Breast epithelium (tissue), 4 donors: ENCODE measurements around the gene SPINT1. TPM values are rescaled to one million over a fixed set of nuclear protein-coding genes. Genes with fewer than 3 reads are reported as not detected.

ENCODE experiments used
- DNase-seq, 2 donors: peaks; one replicate each; pipeline ENCODE4 v3.0.0-alpha.2; 2019; ENCODE audit warnings: low spot score in 2 of 2
- H3K27ac ChIP-seq, 2 donors: fragments of 200-600 bp; sonication (generic) in 1 of 2; one replicate each; pipeline ENCODE4 v1.5.1; 2016 to 2019; ENCODE audit warnings: mild to moderate bottlenecking in 1 of 2
- H3K27me3 ChIP-seq, 2 donors: fragments of 200-600 bp; sonication (generic) in 1 of 2; one replicate each; pipeline versions ENCODE4 v1.5.1 to v1.6.0; 2017 to 2019; ENCODE audit warnings: control low read depth in 1 of 2, mild to moderate bottlenecking in 1 of 2
- H3K36me3 ChIP-seq: fragments of 200-600 bp; one replicate; pipeline ENCODE4 v1.5.1; 2019
- H3K4me1 ChIP-seq, 2 donors: fragments of 200-600 bp; sonication (generic); one replicate each; pipeline ENCODE4 v1.5.1; 2016 to 2019; ENCODE audit warnings: control low read depth in 1 of 2
- H3K4me3 ChIP-seq, 3 donors: fragments of 200-600 bp; sonication (generic); 1 replicate in 2 of 3; 2 replicates in 1 of 3; pipeline ENCODE4 v1.5.1; 2016 to 2019; ENCODE audit warnings: mild to moderate bottlenecking in 3 of 3, moderate library complexity in 2 of 3
- H3K9me3 ChIP-seq, 2 donors: fragments of 200-600 bp; sonication (generic) in 1 of 2; one replicate each; pipeline ENCODE4 v1.5.1; 2016 to 2019; ENCODE audit warnings: control low read depth in 1 of 2
- POLR2A ChIP-seq: fragments of 450-650 bp; IDR thresholded peaks from one replicate; pipeline ENCODE4 v1.6.1; 2016; ENCODE audit warnings: antibody characterized with exemption, mild to moderate bottlenecking, moderate library complexity
- POLR2AphosphoS5 ChIP-seq, 3 donors: sonication (generic); formaldehyde crosslinking; IDR thresholded peaks; one replicate each; pipeline ENCODE4 v1.6.1; 2017; ENCODE audit warnings: antibody characterized with exemption in 3 of 3
- intact Hi-C: fragments of 100-400 bp; cut with DNase I; formaldehyde crosslinking; loops from one replicate; pipeline ENCODE4 v1.15.1; 2023; ENCODE audit warnings: low total_unique reads
- total RNA-seq, 3 donors: library from RNA; depleted of rRNA; stranded (reverse); fragments of >200 nt; gene quantifications; one replicate each; pipeline ENCODE4 v1.1.0, GENCODE V29; 2016
- TF ChIP-seq, protein P1 (sequence below), 3 donors: fragments of 450-650 bp; IDR thresholded peaks; one replicate each; pipeline ENCODE4 v1.5.1; 2016 to 2017; ENCODE audit warnings: antibody characterized with exemption in 3 of 3, mild to moderate bottlenecking in 3 of 3, moderate library complexity in 3 of 3

The SPINT1 gene
- total RNA-seq, 3 donors from 2014 or later, result 1.8 to 134 (median 86.5) TPM

DNA sequence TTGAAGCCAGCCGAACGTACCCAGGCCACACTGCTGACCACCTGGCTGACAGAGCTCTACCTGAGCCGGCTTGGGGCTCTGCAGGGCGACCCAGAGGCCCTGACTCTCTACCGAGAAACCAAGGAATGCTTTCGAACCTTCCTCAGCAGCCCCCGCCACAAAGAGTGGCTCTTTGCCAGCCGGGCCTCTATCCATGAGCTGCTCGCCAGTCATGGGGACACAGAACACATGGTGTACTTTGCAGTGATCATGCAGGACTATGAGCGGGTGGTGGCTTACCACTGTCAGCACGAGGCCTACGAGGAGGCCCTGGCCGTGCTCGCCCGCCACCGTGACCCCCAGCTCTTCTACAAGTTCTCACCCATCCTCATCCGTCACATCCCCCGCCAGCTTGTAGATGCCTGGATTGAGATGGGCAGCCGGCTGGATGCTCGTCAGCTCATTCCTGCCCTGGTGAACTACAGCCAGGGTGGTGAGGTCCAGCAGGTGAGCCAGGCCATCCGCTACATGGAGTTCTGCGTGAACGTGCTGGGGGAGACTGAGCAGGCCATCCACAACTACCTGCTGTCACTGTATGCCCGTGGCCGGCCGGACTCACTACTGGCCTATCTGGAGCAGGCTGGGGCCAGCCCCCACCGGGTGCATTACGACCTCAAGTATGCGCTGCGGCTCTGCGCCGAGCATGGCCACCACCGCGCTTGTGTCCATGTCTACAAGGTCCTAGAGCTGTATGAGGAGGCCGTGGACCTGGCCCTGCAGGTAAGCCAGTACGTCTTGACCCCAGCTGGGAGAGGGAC is 56.6 kb downstream of the SPINT1 start:
- no peak overlapping the region for H3K27ac ChIP-seq
- peaks cover 6% of the 10 kb centered on the region for H3K36me3 ChIP-seq
- intact Hi-C loops, result loop anchor here (10.0 kb wide), 1 partner anchor 206 kb away; the partner anchor contains the start of gene RAD51
- no peaks in the 10 kb centered on the region for H3K9me3 ChIP-seq
- no peak overlapping the region for H3K4me3 ChIP-seq
- DNase-seq, result no peak
- TF ChIP-seq POLR2A (no peak), POLR2AphosphoS5 (IDR thresholded peaks at IDR 0.05) (no peak)
- TF ChIP-seq, protein P1, sequence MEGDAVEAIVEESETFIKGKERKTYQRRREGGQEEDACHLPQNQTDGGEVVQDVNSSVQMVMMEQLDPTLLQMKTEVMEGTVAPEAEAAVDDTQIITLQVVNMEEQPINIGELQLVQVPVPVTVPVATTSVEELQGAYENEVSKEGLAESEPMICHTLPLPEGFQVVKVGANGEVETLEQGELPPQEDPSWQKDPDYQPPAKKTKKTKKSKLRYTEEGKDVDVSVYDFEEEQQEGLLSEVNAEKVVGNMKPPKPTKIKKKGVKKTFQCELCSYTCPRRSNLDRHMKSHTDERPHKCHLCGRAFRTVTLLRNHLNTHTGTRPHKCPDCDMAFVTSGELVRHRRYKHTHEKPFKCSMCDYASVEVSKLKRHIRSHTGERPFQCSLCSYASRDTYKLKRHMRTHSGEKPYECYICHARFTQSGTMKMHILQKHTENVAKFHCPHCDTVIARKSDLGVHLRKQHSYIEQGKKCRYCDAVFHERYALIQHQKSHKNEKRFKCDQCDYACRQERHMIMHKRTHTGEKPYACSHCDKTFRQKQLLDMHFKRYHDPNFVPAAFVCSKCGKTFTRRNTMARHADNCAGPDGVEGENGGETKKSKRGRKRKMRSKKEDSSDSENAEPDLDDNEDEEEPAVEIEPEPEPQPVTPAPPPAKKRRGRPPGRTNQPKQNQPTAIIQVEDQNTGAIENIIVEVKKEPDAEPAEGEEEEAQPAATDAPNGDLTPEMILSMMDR (IDR thresholded peaks at IDR 0.05), result no peak
- no peaks in the 10 kb centered on the region for H3K27me3 ChIP-seq
- peaks cover 0 to 6% of the 10 kb centered on the region in 2 donors for H3K4me1 ChIP-seq

DNA sequence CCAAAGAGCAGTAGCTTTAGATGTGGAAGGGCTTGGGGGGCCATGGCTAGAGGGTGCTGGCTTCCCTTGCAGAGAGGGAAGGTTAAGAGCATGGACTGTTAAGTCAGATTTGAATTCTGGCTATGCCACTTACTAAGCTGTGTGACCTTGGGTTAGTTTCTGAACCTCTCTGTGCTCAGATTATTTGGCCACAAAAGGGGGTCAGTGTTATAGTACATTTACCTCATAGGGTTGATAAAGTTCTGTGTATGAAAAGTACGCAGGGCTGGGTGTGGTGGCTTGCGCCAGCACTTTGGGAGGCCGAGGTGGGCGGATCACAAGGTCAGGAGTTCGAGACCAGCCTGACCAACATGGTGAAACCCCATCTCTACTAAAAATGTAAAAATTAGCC is 57.2 kb downstream of the SPINT1 start:
- no peak overlapping the region for H3K4me3 ChIP-seq
- H3K36me3 ChIP-seq, result peaks cover 6% of the 10 kb centered on the region
- no peak overlapping the region for H3K27ac ChIP-seq
- TF ChIP-seq, protein P1 (IDR thresholded peaks at IDR 0.05), result no peak
- no peak for TF ChIP-seq POLR2AphosphoS5 (IDR thresholded peaks at IDR 0.05)
- TF ChIP-seq POLR2A, result no peak
- no peak for DNase-seq
- H3K4me1 ChIP-seq, result peaks cover 0 to 3% of the 10 kb centered on the region in 2 donors
- H3K9me3 ChIP-seq, result no peaks in the 10 kb centered on the region
- H3K27me3 ChIP-seq, result no peaks in the 10 kb centered on the region
- intact Hi-C loops, result loop anchor here (10.0 kb wide), 1 partner anchor 206 kb away; the partner anchor contains the start of gene RAD51

DNA sequence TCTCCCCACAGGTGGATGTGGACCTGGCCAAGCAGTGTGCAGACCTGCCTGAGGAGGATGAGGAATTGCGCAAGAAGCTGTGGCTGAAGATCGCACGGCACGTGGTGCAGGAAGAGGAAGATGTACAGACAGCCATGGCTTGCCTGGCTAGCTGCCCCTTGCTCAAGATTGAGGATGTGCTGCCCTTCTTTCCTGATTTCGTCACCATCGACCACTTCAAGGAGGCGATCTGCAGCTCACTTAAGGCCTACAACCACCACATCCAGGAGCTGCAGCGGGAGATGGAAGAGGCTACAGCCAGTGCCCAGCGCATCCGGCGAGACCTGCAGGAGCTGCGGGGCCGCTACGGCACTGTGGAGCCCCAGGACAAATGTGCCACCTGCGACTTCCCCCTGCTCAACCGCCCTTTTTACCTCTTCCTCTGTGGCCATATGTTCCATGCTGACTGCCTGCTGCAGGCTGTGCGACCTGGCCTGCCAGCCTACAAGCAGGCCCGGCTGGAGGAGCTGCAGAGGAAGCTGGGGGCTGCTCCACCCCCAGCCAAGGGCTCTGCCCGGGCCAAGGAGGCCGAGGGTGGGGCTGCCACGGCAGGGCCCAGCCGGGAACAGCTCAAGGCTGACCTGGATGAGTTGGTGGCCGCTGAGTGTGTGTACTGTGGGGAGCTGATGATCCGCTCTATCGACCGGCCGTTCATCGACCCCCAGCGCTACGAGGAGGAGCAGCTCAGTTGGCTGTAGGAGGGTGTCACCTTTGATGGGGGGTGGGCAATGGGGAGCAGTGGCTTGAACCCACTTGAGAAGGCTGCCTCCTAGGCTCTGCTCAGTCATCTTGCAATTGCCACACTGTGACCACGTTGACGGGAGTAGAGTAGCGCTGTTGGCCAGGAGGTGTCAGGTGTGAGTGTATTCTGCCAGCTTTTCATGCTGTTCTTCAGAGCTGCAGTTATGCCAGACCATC is 59.0 kb downstream of the SPINT1 start:
- H3K36me3 ChIP-seq, result peaks cover 6% of the 10 kb centered on the region
- no peaks in the 10 kb centered on the region for H3K27me3 ChIP-seq
- no peak overlapping the region for H3K4me3 ChIP-seq
- intact Hi-C loops, result loop anchor here (10.0 kb wide), 1 partner anchor 208 kb away; the partner anchor contains the start of gene RAD51
- H3K4me1 ChIP-seq, result peaks cover 6 to 18% of the 10 kb centered on the region in 2 donors
- DNase-seq, result peak in 1 of 2 donors; percentile 70
- no peak for TF ChIP-seq POLR2A
- TF ChIP-seq, protein P1 (IDR thresholded peaks at IDR 0.05), result no peak
- peak in 2 of 3 donors; percentile 54 to 62 for TF ChIP-seq POLR2AphosphoS5 (IDR thresholded peaks at IDR 0.05)
- no peaks in the 10 kb centered on the region for H3K9me3 ChIP-seq
- peak overlapping the region; percentile 51 to 57 for H3K27ac ChIP-seq

DNA sequence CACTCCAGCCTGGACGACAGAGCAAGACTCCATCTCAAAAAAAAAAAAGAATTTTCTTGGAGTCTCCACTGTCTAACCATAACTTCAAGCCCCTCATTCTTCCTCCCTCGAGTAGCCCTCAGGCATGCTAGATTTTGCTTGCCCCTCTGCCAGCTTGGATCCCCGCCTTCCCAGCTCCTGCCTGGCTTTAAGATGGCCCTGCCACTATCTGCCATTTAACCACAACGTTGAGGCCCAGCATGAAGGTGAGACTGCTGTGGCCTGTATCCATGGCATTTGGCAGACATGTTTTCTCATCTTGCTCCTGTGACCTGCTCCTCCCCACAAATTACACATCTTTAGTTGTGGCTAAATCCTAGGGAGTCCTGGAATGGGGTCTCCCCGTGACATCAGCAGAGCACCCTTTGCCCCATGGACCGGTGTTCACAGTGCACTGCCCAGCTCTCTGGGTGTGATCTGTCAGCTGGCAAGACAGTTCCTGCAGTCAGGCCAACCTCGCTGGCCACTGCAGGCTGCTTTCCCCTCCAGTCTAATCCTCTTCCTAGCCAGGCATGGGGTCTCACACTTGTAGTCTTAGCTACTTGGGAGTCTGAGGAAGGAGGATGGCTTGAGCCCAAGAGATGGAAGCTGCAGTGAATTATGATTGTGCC is 60.8 kb downstream of the SPINT1 start:
- intact Hi-C loops, result loop anchor here (5.0 to 10.0 kb wide), 2 partner anchors 113 to 210 kb away; partner anchors contain the start of gene RAD51
- Histone ChIP-seq H3K27ac (peak overlapping the region; percentile 36 to 51), H3K36me3 (no peaks in the 10 kb centered on the region), H3K4me1 (peaks cover 6 to 19% of the 10 kb centered on the region in 2 donors), H3K4me3 (no peak overlapping the region), H3K27me3 (no peaks in the 10 kb centered on the region), H3K9me3 (no peaks in the 10 kb centered on the region)
- TF ChIP-seq POLR2A, result no peak
- no peak for TF ChIP-seq POLR2AphosphoS5 (IDR thresholded peaks at IDR 0.05)
- TF ChIP-seq, protein P1 (IDR thresholded peaks at IDR 0.05), result no peak
- DNase-seq, result no peak
